Psoas muscle (tissue), 8 donors: Measurements from ENCODE around the gene LSP1. TPM values are rescaled to one million over a fixed set of nuclear protein-coding genes. Genes with fewer than 3 reads are reported as not detected.
A peak's percentile ranks its signal among the peaks of the same experiment; 100 is the strongest.

ENCODE experiments used
- ATAC-seq, 4 donors: fragments of 200-7000 bp; cut with Tn5 transposase; one replicate each; pipeline ENCODE4 v1.9.1; 2020; ENCODE audit warnings: moderate library complexity in 3 of 4, mild to moderate bottlenecking in 2 of 4
- DNase-seq, 2 donors: peaks; one replicate each; pipeline ENCODE4 v3.0.0-alpha.2; 2020
- H3K27ac ChIP-seq: fragments of 200-600 bp; one replicate; pipeline ENCODE4 v1.8.0; 2022
- H3K27me3 ChIP-seq, 3 donors: fragments of 200-600 bp in 1 of 3; one replicate each; pipeline versions ENCODE4 v1.6.1 to v1.8.0; 2013 to 2022; ENCODE audit warnings: low read length in 2 of 3, mild to moderate bottlenecking in 2 of 3, moderate library complexity in 1 of 3; ENCODE audit not compliant: insufficient read depth in 3 of 3
- H3K36me3 ChIP-seq, 2 donors: fragments of 200-600 bp in 1 of 2; one replicate each; pipeline versions ENCODE4 v1.6.1 to v1.8.0; 2013 to 2022; ENCODE audit warnings: low read depth in 1 of 2, mild to moderate bottlenecking in 1 of 2, moderate library complexity in 1 of 2; ENCODE audit not compliant: insufficient read depth in 1 of 2
- H3K4me1 ChIP-seq: fragments of 200-600 bp; one replicate; pipeline ENCODE4 v1.8.0; 2022
- H3K4me3 ChIP-seq: fragments of 200-600 bp; one replicate; pipeline ENCODE4 v1.8.0; 2022; ENCODE audit warnings: mild to moderate bottlenecking
- H3K9me3 ChIP-seq: fragments of 200-600 bp; one replicate; pipeline ENCODE4 v1.8.0; 2022
- whole genome bisulfite sequencing, 3 donors: extraction: QIAGEN DNeasy Blood & Tissue Kit; methylation state at CpG; one replicate each; pipeline versions ENCODE4 v1.1.6 to v1.1.7; 2013; 5-methylcytosine and 5-hydroxymethylcytosine counted together
- intact Hi-C, 2 donors: fragments of 100-400 bp; cut with DNase I; formaldehyde crosslinking; loops; one replicate each; pipeline versions ENCODE4 v1.11.0 to v1.14.2; 2022
- polyA plus RNA-seq, 3 donors: library from polyadenylated mRNA; stranded (reverse); fragments of 200-250 nt; gene quantifications; one replicate each; pipeline ENCODE4 v1.2.3, GENCODE V29; 2013
- total RNA-seq, 4 donors: library from RNA; stranded (reverse); fragmentation: NEBNext Ultra II Directional in 2 of 4; extraction: Animal tissue kit (Norgen Biotek cat#: 25700) in 2 of 4; gene quantifications; one replicate each; pipeline versions ENCODE4 v1.2.1 to v1.2.4, GENCODE V29; 2021 to 2023
- TF ChIP-seq, protein P1 (sequence below): fragments of 200-600 bp; IDR thresholded peaks from one replicate; pipeline ENCODE4 v1.8.0; 2022; ENCODE audit warnings: antibody characterized with exemption
- donor health status: healthy with polysubstance abuse.
- donor health status: DM: no; HTN: no; CAD: no; lungs with moderate emphysema.
- donor health status: Bipolar disorder and iron deficiency.
- donor health status: healthy.
- donor health status: DM: yes; HTN: yes; CAD: no.
- donor health status: DM: no; HTN: no; CAD: no.
- donor health status: DM: no; HTN: no; CAD: no.
- donor health status: DM: yes; HTN: yes; CAD: no.

The LSP1 gene
- total and polyA plus RNA-seq, 7 donors, result 7.5 to 27.1 (median 14.4) TPM

DNA sequence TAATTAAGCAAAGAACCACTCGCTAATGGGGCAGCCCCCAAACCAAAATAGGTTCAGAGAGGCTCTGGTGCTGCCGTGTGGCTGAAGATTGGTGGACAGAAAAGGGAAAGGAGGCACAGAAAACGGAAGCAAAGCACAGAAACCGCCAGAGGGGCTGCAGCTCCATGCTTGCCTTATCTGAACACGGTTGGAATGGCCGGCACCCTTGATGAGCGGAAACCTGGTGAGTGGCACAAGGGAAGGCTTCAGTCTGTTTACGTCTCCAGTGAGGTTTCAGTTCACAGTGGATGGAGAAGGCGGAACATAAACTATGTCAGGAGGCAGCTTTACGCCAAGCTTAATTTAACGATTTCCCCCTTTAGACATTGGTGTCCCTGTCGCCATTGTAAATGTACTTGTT lies 44.0 kb downstream of the LSP1 start:
- 78 to 86% (median 81%) methylated on average over 12 of the region's 12 CpGs for WGBS, 3 donors
- H3K27ac ChIP-seq, result no peak overlapping the region
- no peak overlapping the region for H3K4me3 ChIP-seq
- H3K27me3 ChIP-seq, result no peaks in the 10 kb centered on the region
- no peaks in the 10 kb centered on the region for H3K36me3 ChIP-seq
- TF ChIP-seq, protein P1, sequence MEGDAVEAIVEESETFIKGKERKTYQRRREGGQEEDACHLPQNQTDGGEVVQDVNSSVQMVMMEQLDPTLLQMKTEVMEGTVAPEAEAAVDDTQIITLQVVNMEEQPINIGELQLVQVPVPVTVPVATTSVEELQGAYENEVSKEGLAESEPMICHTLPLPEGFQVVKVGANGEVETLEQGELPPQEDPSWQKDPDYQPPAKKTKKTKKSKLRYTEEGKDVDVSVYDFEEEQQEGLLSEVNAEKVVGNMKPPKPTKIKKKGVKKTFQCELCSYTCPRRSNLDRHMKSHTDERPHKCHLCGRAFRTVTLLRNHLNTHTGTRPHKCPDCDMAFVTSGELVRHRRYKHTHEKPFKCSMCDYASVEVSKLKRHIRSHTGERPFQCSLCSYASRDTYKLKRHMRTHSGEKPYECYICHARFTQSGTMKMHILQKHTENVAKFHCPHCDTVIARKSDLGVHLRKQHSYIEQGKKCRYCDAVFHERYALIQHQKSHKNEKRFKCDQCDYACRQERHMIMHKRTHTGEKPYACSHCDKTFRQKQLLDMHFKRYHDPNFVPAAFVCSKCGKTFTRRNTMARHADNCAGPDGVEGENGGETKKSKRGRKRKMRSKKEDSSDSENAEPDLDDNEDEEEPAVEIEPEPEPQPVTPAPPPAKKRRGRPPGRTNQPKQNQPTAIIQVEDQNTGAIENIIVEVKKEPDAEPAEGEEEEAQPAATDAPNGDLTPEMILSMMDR, result no peak
- H3K4me1 ChIP-seq, result no peaks in the 10 kb centered on the region
- ATAC-seq (no peak), DNase-seq (no peak)
- intact Hi-C loops, result loop anchor here in 1 of 2 donors (10.0 kb wide), 1 partner anchor 48 kb away; the partner anchor contains the start of gene MRPL23
- H3K9me3 ChIP-seq, result no peaks in the 10 kb centered on the region

DNA sequence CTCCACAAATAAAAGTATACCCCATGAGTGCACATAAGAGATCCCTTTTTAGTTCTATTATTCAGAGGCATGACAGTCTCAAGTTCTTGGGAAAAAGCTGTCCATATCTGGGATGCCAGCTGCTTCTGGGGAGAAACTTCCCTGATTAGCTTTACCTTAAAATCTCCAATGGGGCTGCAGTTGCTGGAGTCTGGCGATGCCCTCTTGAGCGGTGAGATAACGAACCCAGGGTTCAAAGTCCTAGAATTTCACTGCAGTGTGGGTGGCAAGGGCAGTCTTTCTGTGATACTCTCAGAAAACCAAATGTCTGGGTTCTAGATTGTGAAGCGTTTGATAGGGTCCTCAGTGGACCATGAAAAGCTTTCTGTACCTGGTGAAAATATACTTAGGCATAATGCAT lies 46.2 kb downstream of the LSP1 start:
- Histone ChIP-seq H3K4me1 (no peaks in the 10 kb centered on the region), H3K4me3 (no peak overlapping the region), H3K27me3 (no peaks in the 10 kb centered on the region), H3K9me3 (no peaks in the 10 kb centered on the region), H3K27ac (no peak overlapping the region), H3K36me3 (no peaks in the 10 kb centered on the region)
- intact Hi-C loops, result loop anchor here in 1 of 2 donors (10.0 kb wide), 1 partner anchor 46 kb away; the partner anchor contains the start of gene MRPL23
- no peak for ATAC-seq
- WGBS, 3 donors, result 93 to 95% (median 95%) methylated on average over 4 of the region's 4 CpGs
- no peak for DNase-seq
- TF ChIP-seq, protein P1, result no peak

GRCh38 chr11:1899686-1900085 lies 46.8 kb downstream of the LSP1 start:
- no peaks in the 10 kb centered on the region for H3K36me3 ChIP-seq
- DNase-seq, result no peak
- TF ChIP-seq, protein P1, result no peak
- intact Hi-C loops, result loop anchor here in 1 of 2 donors (10.0 kb wide), 1 partner anchor 45 kb away; the partner anchor contains the start of gene MRPL23
- WGBS, 3 donors, result 70 to 77% (median 75%) methylated on average over 5 of the region's 5 CpGs
- H3K27ac ChIP-seq, result no peak overlapping the region
- no peaks in the 10 kb centered on the region for H3K9me3 ChIP-seq
- no peaks in the 10 kb centered on the region for H3K27me3 ChIP-seq
- H3K4me1 ChIP-seq, result no peaks in the 10 kb centered on the region
- no peak overlapping the region for H3K4me3 ChIP-seq
- ATAC-seq, result no peak

DNA sequence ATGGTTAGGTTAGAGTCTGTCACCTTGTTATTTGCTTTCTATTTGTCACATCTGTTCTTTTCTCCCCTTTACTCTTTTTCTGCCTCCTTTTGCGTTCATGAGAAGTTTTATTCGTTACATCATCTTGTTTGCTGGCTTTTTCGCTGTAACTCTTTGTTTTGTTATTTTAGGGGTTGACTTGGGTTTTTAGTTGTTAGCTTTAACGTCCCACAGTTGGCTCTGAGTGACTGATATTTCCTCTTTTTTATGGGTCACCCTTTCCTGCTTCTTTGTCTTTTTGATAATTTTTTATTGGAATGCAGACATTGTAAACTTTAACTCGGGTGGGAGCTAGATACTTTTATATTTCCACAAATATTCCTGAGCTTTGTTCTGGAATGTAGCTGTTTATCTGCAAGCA lies 53.3 kb downstream of the LSP1 start:
- WGBS, 3 donors, result 55 to 58% (median 55%) methylated on average over 5 of the region's 5 CpGs
- DNase-seq (no peak), ATAC-seq (no peak)
- Histone ChIP-seq H3K27ac (peak overlapping the region; percentile 74), H3K4me1 (peaks cover 2% of the 10 kb centered on the region), H3K9me3 (no peaks in the 10 kb centered on the region), H3K4me3 (no peak overlapping the region), H3K27me3 (no peaks in the 10 kb centered on the region), H3K36me3 (no peaks in the 10 kb centered on the region)
- intact Hi-C loops, result no loop called here
- TF ChIP-seq, protein P1, result no peak
